Smooth muscle cell (in vitro differentiated cells): ENCODE results near the gene GFOD1. TPM values are rescaled to one million over a fixed set of nuclear protein-coding genes. Genes with fewer than 3 reads are reported as not detected.

Source experiments
- DNase-seq: peaks from one replicate; lab custom pipeline; 2025; ENCODE audit not compliant: unreplicated experiment; lab: John Stamatoyannopoulos, UW
- H2AFZ ChIP-seq: fragments of 200-600 bp; sonication (generic); 2 replicates; pipeline ENCODE4 v1.6.0; 2016; ENCODE audit warnings: antibody characterized with exemption, low read depth, mild to moderate bottlenecking
- H3F3A ChIP-seq: fragments of 200-600 bp; sonication (generic); 2 replicates; pipeline ENCODE4 v1.6.0; 2017; ENCODE audit warnings: antibody characterized with exemption, low read depth
- H3K27ac ChIP-seq: fragments of 200-600 bp; sonication (generic); 2 replicates; pipeline ENCODE4 v1.5.1; 2016; ENCODE audit warnings: low read depth, mild to moderate bottlenecking
- H3K27me3 ChIP-seq: fragments of 200-600 bp; sonication (generic); 2 replicates; pipeline ENCODE4 v1.6.1; 2016; ENCODE audit warnings: low read depth, mild to moderate bottlenecking
- H3K36me3 ChIP-seq: fragments of 200-600 bp; sonication (generic); 2 replicates; pipeline ENCODE4 v1.5.1; 2016; ENCODE audit warnings: low read depth
- H3K4me1 ChIP-seq: fragments of 200-600 bp; sonication (generic); 2 replicates; pipeline ENCODE4 v1.5.1; 2016; ENCODE audit warnings: low read depth
- H3K4me2 ChIP-seq: fragments of 200-600 bp; sonication (generic); 2 replicates; pipeline ENCODE4 v1.6.0; 2016; ENCODE audit warnings: mild to moderate bottlenecking
- H3K4me3 ChIP-seq: fragments of 200-600 bp; sonication (generic); 2 replicates; pipeline ENCODE4 v1.5.1; 2016; ENCODE audit warnings: mild to moderate bottlenecking
- H3K79me2 ChIP-seq: fragments of 200-600 bp; sonication (generic); 2 replicates; pipeline ENCODE4 v1.6.0; 2016; ENCODE audit warnings: low read depth, mild to moderate bottlenecking
- H3K9ac ChIP-seq: fragments of 200-600 bp; sonication (generic); 2 replicates; pipeline ENCODE4 v1.6.0; 2016; ENCODE audit warnings: low read depth
- H3K9me3 ChIP-seq: fragments of 200-600 bp; sonication (generic); replicated peaks from 2 replicates; pipeline ENCODE4 v1.5.1; 2016; ENCODE audit warnings: low read depth
- H4K20me1 ChIP-seq: fragments of 200-600 bp; sonication (generic); 2 replicates; pipeline ENCODE4 v1.6.0; 2016; ENCODE audit warnings: low read depth
- CTCF ChIP-seq: fragments of 200-600 bp; sonication (generic); IDR thresholded peaks from 2 replicates; pipeline ENCODE4 v1.5.1; 2017; ENCODE audit warnings: borderline replicate concordance, mild to moderate bottlenecking, antibody characterized with exemption; ENCODE audit not compliant: insufficient read depth, poor library complexity, severe bottlenecking
- WGBS: methylation state at CpG from one replicate; pipeline ENCODE4 v1.1.7; 2016; ENCODE audit warnings: low lambda C conversion rate; 5-methylcytosine and 5-hydroxymethylcytosine counted together
- polyA plus RNA-seq: library from polyadenylated mRNA; unstranded; fragments of >200 nt; fragmentation: Nextera tagmentation; extraction: Ambion mirVana; gene quantifications from 2 replicates; pipeline ENCODE4 v1.2.1, GENCODE V29; 2016
- total RNA-seq: library from RNA; depleted of rRNA; stranded (reverse); fragments of >200 nt; gene quantifications from 2 replicates; pipeline ENCODE4 v1.2.3, GENCODE V29; 2014

GFOD1 gene
- total and polyA plus RNA-seq, 2 experiments from 2014 or later, result 9.6 to 14.0 TPM

DNA sequence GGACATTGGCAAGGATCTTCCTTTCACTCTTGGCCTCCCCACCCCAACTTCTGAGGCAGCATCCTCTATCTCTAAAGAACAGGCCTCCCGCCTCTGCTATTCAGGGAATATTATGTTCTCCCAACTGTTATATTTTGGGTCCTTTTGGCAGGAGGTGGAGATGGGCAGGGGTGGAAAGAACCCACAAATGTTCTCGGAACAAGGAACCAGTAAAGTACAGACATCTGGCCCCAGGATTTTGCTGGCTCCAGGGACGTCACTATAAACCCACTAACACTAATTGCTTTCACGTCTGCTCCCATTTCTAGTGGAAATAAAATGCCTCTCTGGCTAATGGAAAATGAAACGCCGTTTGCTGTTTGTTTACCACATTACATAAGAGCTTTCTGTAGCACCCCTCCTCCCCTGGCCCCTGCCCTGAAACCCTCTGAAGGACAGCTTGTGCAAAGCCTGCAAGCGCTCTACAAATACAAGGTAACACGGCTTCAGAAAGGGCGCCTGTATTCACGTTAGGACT, 81.4 kb downstream of the GFOD1 start:
- Histone ChIP-seq H3K36me3 (no peaks in the 10 kb centered on the region), H3K27me3 (no peaks in the 10 kb centered on the region), H3F3A (no peaks in the 10 kb centered on the region), H2AFZ (peak overlapping the region; percentile 58), H3K79me2 (peaks cover 21% of the 10 kb centered on the region), H3K4me2 (peak overlapping the region; percentile 55), H4K20me1 (no peaks in the 10 kb centered on the region), H3K9me3 (no peaks in the 10 kb centered on the region), H3K4me3 (no peak overlapping the region), H3K9ac (no peak overlapping the region), H3K27ac (peak overlapping the region; percentile 38), H3K4me1 (no peaks in the 10 kb centered on the region)
- TF ChIP-seq CTCF, result no peak
- DNase-seq, result no peak
- 61% methylated on average over 10 of the region's 10 CpGs for WGBS

DNA sequence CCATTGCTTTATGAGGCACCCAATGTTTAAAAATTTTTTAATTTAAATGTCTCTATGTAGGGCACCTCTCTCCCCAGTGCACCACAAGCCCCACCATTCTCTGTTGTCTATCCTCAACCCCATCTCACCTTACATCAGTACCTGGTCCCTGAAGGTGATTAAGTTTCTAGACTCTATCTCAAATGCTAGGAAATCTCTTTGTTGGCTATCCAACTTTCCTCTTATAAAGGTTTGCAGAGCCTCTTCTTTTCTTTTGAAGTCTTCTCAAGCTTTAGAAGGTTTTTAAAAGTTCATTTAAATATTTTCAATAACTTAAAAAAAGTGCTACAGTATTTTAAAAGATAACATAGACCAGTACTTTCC, 82.5 kb downstream of the GFOD1 start:
- no peak for TF ChIP-seq CTCF
- H3K4me2 ChIP-seq, result peak overlapping the region; percentile 3
- DNase-seq, result no peak

DNA sequence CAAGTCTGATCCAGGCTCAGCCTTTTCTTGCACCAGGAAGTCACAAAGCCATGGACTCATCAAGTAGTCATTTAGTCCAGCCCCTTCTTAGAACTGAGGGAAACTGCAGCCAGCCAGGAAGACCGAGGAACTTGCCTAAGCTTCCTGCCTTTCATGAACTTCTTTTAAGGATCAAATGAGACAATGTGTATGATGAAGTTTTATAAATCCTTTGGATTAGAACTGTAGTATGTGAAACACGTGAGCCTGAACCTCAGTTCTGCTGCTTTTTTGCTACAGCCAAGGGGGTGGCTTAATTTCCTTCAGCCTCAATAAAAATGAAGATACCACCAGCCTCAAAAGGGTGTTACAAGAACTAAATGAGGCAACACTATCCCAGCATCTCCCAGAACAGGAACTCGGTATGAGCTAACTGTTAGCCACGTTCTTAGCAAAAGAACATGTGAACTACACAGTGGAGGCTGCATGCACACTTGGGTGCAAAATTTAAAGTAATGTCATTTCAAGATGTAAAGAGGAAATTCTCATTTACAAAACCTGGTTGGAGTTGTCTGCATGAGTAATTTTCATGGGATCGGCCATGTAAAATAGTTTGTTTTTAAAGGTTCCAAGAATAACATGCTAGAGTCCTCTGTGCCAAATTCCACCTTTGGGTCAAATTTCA, 83.0 kb downstream of the GFOD1 start:
- Histone ChIP-seq H3K27me3 (no peaks in the 10 kb centered on the region), H3K27ac (peak overlapping the region; percentile 41), H3K4me3 (no peak overlapping the region), H3F3A (no peaks in the 10 kb centered on the region), H4K20me1 (no peaks in the 10 kb centered on the region), H3K9me3 (no peaks in the 10 kb centered on the region), H3K36me3 (no peaks in the 10 kb centered on the region), H3K4me2 (peak overlapping the region; percentile 3), H3K79me2 (peaks cover 35% of the 10 kb centered on the region), H3K9ac (no peak overlapping the region), H2AFZ (peak overlapping the region; percentile 15), H3K4me1 (no peaks in the 10 kb centered on the region)
- 36% methylated on average over 5 of the region's 5 CpGs for WGBS
- no peak for TF ChIP-seq CTCF
- no peak for DNase-seq

More for the DNA sequence above, 82.5 kb downstream of the GFOD1 start:
- no peaks in the 10 kb centered on the region for H3F3A ChIP-seq
- H3K9me3 ChIP-seq, result no peaks in the 10 kb centered on the region
- peaks cover 32% of the 10 kb centered on the region for H3K79me2 ChIP-seq
- no peak overlapping the region for H2AFZ ChIP-seq
- H3K36me3 ChIP-seq, result no peaks in the 10 kb centered on the region
- no peak overlapping the region for H3K9ac ChIP-seq
- H3K4me3 ChIP-seq, result no peak overlapping the region
- H3K27ac ChIP-seq, result peak overlapping the region; percentile 41
- no peaks in the 10 kb centered on the region for H4K20me1 ChIP-seq
- no peaks in the 10 kb centered on the region for H3K27me3 ChIP-seq
- H3K4me1 ChIP-seq, result no peaks in the 10 kb centered on the region

GRCh38 chr6:13402711-13403110, 84.7 kb downstream of the GFOD1 start:
- DNase-seq, result no peak
- Histone ChIP-seq H3K27me3 (no peaks in the 10 kb centered on the region), H3F3A (no peaks in the 10 kb centered on the region)

More at GRCh38 chr6:13402711-13403110, 84.7 kb downstream of the GFOD1 start:
- Histone ChIP-seq H3K9ac (no peak overlapping the region), H3K4me1 (peaks cover 10% of the 10 kb centered on the region), H2AFZ (no peak overlapping the region), H3K4me2 (no peak overlapping the region), H3K36me3 (no peaks in the 10 kb centered on the region), H3K79me2 (peaks cover 30% of the 10 kb centered on the region), H4K20me1 (no peaks in the 10 kb centered on the region), H3K9me3 (no peaks in the 10 kb centered on the region), H3K4me3 (no peak overlapping the region), H3K27ac (no peak overlapping the region)
- TF ChIP-seq CTCF, result no peak
- 97% methylated on average over 3 of the region's 3 CpGs for WGBS
